Activated CD8-positive, alpha-beta memory T cell treated with anti-CD3 and anti-CD28 coated beads, Interleukin-2, amount 50 U/mL, for 24 hours (primary cell): ENCODE data around the gene SLC10A7.

Experiments used
- DNase-seq: peaks from one replicate; pipeline ENCODE4 v3.0.0-alpha.2; 2020; ENCODE audit errors: extremely low read depth

Gene SLC10A7

DNA sequence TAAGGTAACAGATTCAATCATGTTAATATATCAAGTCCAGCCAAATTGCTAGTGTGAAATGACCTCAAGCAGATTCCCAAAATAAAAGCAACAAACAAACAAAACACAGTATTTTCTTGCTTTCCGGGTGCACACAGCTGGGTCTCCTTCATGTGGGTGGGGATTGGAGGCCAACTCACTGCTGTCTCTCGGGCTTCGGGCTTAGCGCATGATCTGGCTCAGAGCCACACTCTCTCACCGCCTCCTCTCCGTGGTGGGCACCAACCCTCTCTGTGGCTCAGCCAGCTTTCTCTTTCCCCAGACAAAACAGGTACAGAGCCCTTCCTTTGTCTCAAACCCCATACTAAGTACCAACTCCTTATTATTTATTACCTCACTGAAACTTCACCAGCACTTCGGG is 310.3 kb downstream of the SLC10A7 start:
- no peak for DNase-seq

DNA sequence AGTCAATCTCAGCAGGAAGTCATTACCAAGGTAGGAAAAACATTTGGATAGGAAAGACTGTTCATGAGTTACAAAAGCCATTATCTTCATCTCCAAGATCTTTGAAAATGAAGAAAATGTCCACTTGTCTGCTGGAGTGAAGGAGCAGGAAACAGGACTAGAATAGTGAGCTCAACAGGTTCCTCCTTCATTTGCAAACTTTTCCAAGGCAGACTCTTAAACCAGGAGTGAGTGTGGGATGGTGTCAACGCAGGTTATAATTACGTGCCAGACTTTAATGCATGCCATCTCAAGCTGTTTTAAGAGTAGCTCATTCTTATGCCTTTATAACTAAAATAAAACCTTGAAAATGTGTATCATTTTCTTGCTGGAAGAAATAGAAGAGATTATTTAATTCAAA is 310.9 kb downstream of the SLC10A7 start:
- no peak for DNase-seq

DNA sequence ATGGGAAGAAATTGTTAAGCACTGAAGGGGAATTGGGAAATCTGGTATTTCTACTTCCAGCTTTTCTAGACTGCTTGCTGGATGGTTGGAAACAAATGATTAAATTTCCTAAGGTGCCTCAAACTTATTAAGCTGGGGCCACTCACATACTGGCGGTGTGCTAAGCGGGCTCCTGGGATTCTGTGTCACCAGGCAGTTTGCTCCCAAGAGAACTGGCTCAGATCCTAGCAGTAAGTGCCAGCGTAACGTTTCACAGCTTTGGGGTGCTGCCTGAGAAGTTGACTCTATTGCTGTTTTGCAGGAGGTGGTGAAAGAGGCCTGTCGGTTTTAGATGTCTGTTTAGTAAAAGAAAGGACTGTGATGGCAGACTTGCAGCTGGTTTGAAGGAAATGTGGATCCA is 314.3 kb downstream of the SLC10A7 start:
- no peak for DNase-seq
